Measurements from ENCODE around the gene PRPF8.
"Not testable (repeated sequence)": the region's sequence is repeated elsewhere in the genome, so short reads cannot be mapped to it uniquely, and the experiment has no call there.

DNA sequence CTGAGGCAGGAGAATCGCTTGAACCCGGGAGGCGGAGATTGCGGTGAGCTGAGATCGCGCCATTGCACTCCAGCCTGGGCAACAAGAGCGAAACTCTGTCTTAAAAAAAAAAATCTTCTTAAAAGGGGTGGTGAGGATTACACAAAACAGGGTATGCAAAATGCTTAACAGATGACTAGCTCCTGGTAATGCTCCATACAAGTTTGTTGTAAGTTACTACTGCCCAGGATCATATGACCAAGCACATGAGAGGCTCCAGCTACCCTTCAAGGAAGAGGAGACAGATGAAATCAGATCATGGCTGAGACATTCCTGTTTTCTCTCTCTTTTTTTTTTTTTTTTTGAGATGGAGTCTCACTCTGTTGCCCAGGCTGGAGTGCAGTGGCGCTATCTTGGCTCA is 37.4 kb upstream of the PRPF8 start:
- TF ChIP-seq POLR2AphosphoS5 (IDR thresholded peaks at IDR 0.05) = not testable (repeated sequence)
- TF ChIP-seq, protein P1, sequence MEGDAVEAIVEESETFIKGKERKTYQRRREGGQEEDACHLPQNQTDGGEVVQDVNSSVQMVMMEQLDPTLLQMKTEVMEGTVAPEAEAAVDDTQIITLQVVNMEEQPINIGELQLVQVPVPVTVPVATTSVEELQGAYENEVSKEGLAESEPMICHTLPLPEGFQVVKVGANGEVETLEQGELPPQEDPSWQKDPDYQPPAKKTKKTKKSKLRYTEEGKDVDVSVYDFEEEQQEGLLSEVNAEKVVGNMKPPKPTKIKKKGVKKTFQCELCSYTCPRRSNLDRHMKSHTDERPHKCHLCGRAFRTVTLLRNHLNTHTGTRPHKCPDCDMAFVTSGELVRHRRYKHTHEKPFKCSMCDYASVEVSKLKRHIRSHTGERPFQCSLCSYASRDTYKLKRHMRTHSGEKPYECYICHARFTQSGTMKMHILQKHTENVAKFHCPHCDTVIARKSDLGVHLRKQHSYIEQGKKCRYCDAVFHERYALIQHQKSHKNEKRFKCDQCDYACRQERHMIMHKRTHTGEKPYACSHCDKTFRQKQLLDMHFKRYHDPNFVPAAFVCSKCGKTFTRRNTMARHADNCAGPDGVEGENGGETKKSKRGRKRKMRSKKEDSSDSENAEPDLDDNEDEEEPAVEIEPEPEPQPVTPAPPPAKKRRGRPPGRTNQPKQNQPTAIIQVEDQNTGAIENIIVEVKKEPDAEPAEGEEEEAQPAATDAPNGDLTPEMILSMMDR (IDR thresholded peaks at IDR 0.05) = not testable (repeated sequence)

Data from esophagus muscularis mucosa (tissue), 3 donors.